ENCODE measurements around the gene ZNF446.
A peak's percentile ranks its signal among the peaks of the same experiment; 100 is the strongest.
"Not testable (repeated sequence)": the region's sequence is repeated elsewhere in the genome, so short reads cannot be mapped to it uniquely, and the experiment has no call there.

ZNF446 gene

DNA sequence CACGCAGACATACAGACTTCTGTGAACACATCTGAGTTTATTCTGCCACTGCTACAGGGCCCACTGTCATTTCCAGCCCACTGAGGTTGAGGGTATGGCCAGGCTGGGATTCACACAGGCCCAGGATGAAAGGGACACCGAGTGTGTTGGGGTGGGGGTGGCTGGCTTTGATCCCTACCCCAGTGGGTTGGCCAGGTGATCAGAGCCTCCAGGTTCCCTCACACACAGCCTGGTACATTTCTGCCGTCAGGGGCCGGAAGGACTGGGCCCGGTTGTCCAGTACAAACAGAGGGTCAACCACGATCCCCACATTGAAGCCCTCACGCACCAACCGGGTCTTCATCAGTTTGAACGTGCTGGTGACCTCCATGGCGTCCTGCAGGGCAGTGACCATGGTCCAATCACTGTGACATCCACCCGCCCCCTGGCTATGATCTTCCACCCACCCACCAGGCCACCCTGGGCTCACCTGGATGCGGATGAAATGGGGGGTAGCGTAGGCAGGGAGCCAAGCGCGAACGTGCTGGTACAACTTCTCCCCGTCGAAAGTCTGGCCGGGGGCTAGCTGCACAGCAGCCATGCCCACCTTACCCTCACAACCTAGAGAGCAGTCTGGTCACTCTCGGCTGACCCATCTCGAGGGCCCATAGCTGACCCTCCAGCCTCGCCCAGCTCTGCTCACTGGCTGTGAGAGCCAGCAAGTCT lies 22.3 kb downstream of the ZNF446 start:
- TF ChIP-seq, protein P1, sequence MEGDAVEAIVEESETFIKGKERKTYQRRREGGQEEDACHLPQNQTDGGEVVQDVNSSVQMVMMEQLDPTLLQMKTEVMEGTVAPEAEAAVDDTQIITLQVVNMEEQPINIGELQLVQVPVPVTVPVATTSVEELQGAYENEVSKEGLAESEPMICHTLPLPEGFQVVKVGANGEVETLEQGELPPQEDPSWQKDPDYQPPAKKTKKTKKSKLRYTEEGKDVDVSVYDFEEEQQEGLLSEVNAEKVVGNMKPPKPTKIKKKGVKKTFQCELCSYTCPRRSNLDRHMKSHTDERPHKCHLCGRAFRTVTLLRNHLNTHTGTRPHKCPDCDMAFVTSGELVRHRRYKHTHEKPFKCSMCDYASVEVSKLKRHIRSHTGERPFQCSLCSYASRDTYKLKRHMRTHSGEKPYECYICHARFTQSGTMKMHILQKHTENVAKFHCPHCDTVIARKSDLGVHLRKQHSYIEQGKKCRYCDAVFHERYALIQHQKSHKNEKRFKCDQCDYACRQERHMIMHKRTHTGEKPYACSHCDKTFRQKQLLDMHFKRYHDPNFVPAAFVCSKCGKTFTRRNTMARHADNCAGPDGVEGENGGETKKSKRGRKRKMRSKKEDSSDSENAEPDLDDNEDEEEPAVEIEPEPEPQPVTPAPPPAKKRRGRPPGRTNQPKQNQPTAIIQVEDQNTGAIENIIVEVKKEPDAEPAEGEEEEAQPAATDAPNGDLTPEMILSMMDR (IDR thresholded peaks at IDR 0.05) = no peak
- peak overlapping the region; percentile 88 for H2AFZ ChIP-seq
- H3K4me1 ChIP-seq = peaks cover 11% of the 10 kb centered on the region
- no peaks in the 10 kb centered on the region for H3K79me2 ChIP-seq
- no peaks in the 10 kb centered on the region for H3K27me3 ChIP-seq (ENCODE audit: control insufficient read depth, insufficient read depth, low read length)
- peak overlapping the region; percentile 64 for H3K4me3 ChIP-seq (ENCODE audit: low read depth, low read length)
- H3K4me2 ChIP-seq (ENCODE audit: low read length) = peak overlapping the region; percentile 88
- H3K9ac ChIP-seq = no peak overlapping the region
- no peaks in the 10 kb centered on the region for H3K36me3 ChIP-seq (ENCODE audit: control insufficient read depth, insufficient read depth, low read length)
- peak overlapping the region; percentile 66 for H3K27ac ChIP-seq
- no peaks in the 10 kb centered on the region for H3K9me3 ChIP-seq (ENCODE audit: control insufficient read depth, low read length)

DNA sequence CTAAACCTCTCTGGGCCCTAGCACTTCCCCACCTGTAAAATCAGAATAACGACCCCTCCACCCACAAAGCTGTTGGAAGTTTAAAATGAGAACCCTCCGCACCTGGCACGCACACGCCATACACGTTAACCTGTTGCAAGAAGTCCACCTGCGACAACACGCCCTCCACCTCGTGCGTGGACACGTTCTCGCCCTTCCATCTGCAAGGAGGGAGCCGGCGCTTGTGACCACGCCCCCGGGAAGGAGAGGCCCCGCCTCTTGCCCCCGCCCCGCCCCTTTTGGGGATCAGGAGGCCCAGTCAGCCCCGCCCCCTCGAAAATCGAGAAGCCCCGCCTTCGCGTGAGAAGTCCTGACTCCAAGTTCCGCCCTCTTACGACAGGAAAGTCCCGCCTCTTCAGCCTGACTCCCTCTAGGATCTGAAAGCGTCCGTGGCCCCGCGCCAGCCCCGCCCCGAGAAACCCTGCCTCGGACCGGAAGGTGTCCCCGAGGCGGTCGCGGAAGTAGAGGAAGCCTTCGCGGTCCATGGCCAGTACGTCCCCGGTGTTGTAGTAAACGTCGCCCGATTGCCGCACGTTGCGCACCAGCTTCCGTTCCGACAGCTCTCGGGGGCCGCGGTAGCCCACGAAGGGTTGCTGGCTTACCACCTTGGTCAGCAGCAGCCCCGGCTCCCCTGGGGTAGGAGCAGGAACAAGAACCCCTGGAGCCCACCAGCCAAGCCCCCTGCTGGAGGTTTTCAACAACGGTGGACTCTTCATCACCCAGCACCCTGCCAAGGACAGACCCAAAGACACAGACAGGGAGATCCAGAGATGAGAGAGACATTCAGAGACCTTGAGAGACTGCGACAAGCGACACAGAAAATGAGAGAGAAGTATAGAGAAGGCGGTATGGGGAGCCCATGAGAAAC lies 23.1 kb downstream of the ZNF446 start:
- no peaks in the 10 kb centered on the region for H3K36me3 ChIP-seq (ENCODE audit: control insufficient read depth, insufficient read depth, low read length)
- peak overlapping the region; percentile 1 for H3K9ac ChIP-seq
- H3K9me3 ChIP-seq (ENCODE audit: control insufficient read depth, low read length) = no peaks in the 10 kb centered on the region
- H3K4me1 ChIP-seq = peaks cover 11% of the 10 kb centered on the region
- H3K4me3 ChIP-seq (ENCODE audit: low read depth, low read length) = peak overlapping the region; percentile 64
- peak overlapping the region; percentile 66 for H3K27ac ChIP-seq
- TF ChIP-seq, protein P1 (IDR thresholded peaks at IDR 0.05) = peak; percentile 28
- H2AFZ ChIP-seq = peak overlapping the region; percentile 88
- no peaks in the 10 kb centered on the region for H3K79me2 ChIP-seq
- no peaks in the 10 kb centered on the region for H3K27me3 ChIP-seq (ENCODE audit: control insufficient read depth, insufficient read depth, low read length)
- H3K4me2 ChIP-seq (ENCODE audit: low read length) = peak overlapping the region; percentile 88

DNA sequence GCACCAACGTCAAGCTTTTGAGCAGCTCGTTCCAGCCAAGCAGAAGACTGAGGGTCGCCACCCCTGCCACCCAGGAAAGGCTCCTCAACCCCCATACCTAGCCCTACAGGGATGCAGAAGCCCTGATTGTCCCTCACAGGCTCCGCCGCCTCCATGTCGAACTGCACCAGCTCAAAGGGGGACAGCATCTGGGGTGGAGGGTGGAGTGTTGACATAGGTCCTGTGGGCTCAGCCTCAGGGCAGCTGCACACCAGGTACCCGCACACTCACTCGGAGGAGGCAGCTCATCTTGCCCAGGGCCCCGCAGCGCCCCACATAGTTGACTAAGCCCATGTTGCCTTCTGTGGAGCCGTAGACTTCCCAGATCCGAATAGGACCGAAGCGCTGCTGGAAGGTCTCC lies 24.1 kb downstream of the ZNF446 start:
- H3K27ac ChIP-seq = no peak overlapping the region
- no peaks in the 10 kb centered on the region for H3K79me2 ChIP-seq
- TF ChIP-seq, protein P1 (IDR thresholded peaks at IDR 0.05) = no peak
- peak overlapping the region; percentile 66 for H3K4me2 ChIP-seq (ENCODE audit: low read length)
- no peaks in the 10 kb centered on the region for H3K9me3 ChIP-seq (ENCODE audit: control insufficient read depth, low read length)
- H3K4me1 ChIP-seq = peaks cover 11% of the 10 kb centered on the region
- H3K27me3 ChIP-seq (ENCODE audit: control insufficient read depth, insufficient read depth, low read length) = no peaks in the 10 kb centered on the region
- no peak overlapping the region for H3K9ac ChIP-seq
- H3K36me3 ChIP-seq (ENCODE audit: control insufficient read depth, insufficient read depth, low read length) = no peaks in the 10 kb centered on the region
- peak overlapping the region; percentile 64 for H3K4me3 ChIP-seq (ENCODE audit: low read depth, low read length)
- H2AFZ ChIP-seq = peak overlapping the region; percentile 88

DNA sequence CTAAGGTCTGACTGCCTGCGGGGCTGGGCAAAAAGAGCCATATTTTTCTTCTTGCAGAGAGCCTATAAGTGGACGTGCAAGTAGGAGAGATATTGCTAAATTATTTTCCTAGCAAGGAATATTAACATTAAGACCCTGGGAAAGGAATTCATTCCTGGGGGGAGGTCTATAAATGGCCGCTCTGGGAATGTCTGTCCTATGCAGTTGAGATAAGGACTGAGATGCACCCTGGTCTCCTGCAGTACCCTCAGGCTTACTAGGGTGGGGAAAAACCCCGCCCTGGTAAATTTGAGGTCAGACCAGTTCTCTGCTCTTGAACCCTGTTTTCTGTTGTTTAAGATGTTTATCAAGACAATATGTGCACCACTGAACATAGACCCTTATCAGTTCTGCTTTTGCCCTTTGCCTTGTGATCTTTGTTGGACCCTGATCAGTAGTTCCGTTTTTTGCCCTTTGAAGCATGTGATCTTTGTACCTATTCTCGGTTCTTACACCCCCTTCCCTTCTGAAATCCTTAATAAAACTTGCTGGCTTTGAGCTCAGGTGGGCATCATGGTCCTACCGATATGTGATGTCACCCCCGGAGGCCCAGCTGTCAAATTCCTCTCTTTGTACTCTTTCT lies 31.6 kb downstream of the ZNF446 start:
- not testable (repeated sequence) for H3K27me3 ChIP-seq (ENCODE audit: control insufficient read depth, insufficient read depth, low read length); H3K27ac ChIP-seq; H3K36me3 ChIP-seq (ENCODE audit: control insufficient read depth, insufficient read depth, low read length); H3K9ac ChIP-seq; H3K4me1 ChIP-seq; H3K9me3 ChIP-seq (ENCODE audit: control insufficient read depth, low read length); H3K4me3 ChIP-seq (ENCODE audit: low read depth, low read length); H2AFZ ChIP-seq; H3K4me2 ChIP-seq (ENCODE audit: low read length); H3K79me2 ChIP-seq

DNA sequence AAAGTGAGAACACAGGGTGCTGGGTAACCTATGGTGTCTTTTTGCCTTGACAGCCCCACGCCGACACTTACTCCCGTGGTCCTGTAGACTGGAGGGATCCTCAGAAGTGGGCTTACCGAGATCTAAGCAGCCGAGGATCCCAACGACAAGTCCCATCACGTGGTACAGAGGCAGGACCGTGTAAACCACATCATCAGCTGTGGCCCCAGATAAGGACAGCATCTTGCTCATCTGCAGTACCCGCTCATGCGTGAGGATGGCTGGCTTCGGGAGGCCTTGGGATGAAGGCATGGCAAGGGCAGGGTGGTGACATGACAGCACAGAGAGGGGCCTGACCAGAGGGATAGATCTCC lies 33.6 kb downstream of the ZNF446 start:
- Histone ChIP-seq H3K4me2 (ENCODE audit: low read length) (no peak overlapping the region), H3K9ac (no peak overlapping the region), H3K36me3 (ENCODE audit: control insufficient read depth, insufficient read depth, low read length) (no peaks in the 10 kb centered on the region), H3K4me3 (ENCODE audit: low read depth, low read length) (no peak overlapping the region), H3K9me3 (ENCODE audit: control insufficient read depth, low read length) (no peaks in the 10 kb centered on the region), H2AFZ (no peak overlapping the region), H3K27ac (no peak overlapping the region), H3K4me1 (peaks cover 4% of the 10 kb centered on the region), H3K79me2 (peaks cover 4% of the 10 kb centered on the region), H3K27me3 (ENCODE audit: control insufficient read depth, insufficient read depth, low read length) (no peaks in the 10 kb centered on the region)
- TF ChIP-seq, protein P1 (IDR thresholded peaks at IDR 0.05) = no peak

All from parathyroid adenoma (tissue), 2 donors.